ENCODE results near the gene NT5DC2.

Gene NT5DC2

DNA sequence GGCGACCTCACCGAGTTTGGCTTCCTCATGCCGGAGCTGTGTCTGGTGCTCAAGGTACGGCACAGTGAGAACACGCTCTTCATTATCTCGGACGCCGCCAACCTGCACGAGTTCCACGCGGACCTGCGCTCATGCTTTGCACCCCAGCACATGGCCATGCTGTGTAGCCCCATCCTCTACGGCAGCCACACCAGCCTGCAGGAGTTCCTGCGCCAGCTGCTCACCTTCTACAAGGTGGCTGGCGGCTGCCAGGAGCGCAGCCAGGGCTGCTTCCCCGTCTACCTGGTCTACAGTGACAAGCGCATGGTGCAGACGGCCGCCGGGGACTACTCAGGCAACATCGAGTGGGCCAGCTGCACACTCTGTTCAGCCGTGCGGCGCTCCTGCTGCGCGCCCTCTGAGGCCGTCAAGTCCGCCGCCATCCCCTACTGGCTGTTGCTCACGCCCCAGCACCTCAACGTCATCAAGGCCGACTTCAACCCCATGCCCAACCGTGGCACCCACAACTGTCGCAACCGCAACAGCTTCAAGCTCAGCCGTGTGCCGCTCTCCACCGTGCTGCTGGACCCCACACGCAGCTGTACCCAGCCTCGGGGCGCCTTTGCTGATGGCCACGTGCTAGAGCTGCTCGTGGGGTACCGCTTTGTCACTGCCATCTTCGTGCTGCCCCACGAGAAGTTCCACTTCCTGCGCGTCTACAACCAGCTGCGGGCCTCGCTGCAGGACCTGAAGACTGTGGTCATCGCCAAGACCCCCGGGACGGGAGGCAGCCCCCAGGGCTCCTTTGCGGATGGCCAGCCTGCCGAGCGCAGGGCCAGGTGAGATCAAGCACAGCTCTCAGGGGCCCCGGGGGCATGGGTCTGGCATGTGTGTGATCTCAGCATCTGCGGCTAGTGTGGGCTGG lies 45.6 kb downstream of the NT5DC2 start:
- DNase-seq, result no peak

- no peak for DNase-seq
Measured at GRCh38 chr3:52487050-52487787, 46.4 kb downstream of the NT5DC2 start.

GRCh38 chr3:52484680-52485461 lies 48.8 kb downstream of the NT5DC2 start:
- no peak for DNase-seq

GRCh38 chr3:52483577-52484381 lies 49.9 kb downstream of the NT5DC2 start:
- DNase-seq, result no peak

DNA sequence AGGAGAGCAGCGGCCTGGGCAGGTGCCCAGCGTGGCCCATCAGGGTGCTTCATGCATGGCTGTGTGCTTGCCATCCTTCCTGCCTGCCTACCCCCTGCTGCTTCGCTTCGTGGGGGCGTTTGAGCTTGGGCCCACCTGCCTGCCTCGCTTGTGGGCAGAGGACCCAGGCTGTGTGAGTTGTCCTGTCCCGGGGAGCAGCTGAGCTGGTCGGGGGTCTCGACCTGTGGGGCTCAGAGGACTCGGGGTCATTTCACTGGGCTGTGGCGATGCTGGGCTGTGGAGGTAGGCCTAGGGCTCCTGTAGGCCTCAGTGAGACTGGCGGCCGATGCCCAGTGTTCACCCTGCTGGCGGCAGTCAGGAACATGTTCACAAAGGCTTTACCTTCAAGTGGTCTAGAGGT lies 50.6 kb downstream of the NT5DC2 start:
- no peak for DNase-seq

DNA sequence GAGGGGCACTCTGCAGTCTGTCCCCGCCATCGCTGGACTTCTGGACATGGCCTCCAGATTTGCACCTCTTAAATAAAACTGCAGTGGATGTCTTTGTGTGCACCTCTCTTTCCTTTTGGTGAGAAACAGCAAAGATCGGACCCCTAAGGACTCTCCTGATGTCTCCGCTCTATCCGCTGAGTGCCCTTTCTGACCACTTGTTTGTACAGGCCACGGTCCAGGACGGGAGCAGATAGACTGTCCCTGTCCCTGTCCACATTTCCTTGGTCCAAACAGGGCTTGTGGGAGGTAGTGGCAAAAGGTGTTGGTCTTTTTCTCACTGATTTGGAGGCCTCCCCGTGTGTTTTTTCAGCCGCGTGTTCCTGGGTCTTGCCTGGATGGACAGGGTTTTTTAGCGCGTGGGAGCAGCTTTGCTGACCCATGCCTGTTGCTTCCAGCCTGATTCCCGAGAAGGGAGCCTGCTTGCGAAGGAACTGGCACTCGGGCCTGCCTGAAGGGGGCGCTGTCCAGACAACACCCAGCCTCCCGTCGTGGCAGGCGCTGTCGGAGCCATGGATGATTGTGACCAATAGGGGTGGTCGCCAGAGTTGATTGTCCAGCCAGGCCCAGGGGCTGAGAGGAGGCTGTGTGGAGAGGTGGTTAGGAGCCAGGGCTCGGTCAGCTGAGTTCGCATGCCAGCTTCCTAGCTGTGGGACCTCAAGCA lies 51.7 kb downstream of the NT5DC2 start:
- DNase-seq, result no peak

DNA sequence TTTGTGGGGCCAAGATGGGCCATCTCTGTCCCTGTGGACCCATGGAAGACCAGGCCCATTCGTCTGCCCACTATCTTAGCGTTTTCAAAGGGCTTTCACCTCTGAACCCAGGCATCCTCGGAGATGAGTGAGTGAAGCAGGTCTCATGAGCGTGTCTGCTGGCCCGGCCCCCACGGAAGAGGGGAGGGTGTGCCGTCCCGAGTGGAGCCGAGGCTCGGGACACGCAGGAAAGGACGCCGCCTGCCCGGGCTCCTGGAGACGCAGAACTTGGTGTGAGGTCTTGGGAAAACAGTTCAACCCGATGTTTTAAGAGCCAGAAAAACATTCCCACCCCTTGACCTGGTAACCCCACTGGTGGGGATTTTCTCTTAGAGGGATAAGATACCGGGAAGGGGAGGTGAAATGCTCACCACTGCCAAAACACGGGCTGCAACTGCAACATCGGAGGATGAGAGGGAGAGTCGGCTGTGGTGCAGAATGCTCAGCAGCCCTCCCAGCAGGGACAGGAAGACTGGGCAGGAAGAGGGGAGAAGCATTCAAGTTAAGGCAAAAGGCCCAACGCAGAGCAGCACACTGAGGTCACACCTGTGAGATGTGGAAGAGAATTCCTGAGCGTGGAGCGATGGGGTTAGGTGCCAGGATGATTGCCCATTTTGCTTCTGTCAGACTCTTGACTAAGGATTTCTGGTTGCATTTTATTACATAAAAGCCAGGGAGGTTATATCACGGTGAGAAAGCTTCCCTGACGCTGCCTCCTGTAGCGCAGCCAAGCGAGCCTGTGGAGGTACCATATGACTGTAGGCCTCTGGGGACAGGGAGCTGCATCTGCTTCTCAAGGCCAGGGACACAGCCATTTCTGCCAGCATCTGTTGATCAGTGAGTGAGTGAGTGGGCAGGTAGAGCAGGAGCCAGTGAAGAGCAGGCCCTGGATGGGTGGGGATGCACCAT lies 52.6 kb downstream of the NT5DC2 start:
- no peak for DNase-seq

- no peak for DNase-seq
Measured at GRCh38 chr3:52479877-52480575, 53.6 kb downstream of the NT5DC2 start.

GRCh38 chr3:52479037-52479876 lies 54.4 kb downstream of the NT5DC2 start:
- DNase-seq, result no peak

DNA sequence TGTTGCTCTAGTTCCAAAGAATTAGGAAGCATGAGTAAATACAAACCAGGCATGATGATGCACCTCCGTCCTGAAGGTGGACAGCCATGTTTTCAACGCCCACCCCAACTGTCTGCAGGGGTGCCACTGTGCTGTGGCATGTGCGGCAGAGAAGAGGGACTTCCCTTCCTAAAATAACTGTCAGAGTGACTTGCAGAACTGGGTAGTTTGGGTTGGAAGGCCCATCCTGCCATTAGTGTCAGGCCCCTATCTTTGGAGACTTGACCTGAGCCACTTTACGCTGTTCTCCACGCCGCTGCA lies 55.9 kb downstream of the NT5DC2 start:
- no peak for DNase-seq

DNA sequence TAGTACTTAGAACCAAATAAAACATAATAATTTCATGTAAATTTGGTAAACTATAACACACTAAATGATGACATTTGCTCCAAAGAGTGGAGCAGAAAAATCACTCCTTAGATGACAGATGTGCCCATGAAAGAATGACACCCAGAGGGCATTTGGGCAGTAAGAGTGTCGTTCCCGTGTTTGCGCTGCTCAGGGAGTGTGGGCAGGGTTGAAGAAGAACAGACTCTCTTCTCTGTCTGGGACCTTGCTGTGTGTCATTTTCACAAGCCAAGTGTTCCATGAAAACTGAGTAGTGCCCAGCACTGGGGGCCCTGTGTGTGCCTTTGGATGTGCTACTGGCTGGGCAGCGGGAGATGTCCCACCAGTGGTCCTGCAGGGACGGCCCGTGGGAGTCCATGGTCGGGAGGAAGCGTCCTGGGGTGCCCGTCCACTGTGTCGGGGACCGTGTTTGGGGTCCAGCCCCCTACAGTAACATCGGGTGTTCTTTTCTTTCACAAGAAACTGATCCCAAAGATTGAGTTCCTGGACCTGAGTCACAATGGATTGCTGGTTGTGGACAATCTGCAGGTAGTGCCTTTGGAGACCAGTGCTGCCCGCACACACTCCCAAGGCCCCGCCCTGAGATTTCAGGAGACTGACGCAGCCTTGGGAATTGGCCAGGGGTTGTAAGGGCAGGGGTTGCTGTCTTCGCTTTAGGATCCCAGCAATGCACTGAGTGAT lies 56.4 kb downstream of the NT5DC2 start:
- DNase-seq, result no peak

Measured in hematopoietic multipotent progenitor cell treated with erythropoietin and hydrocortisone succinate and interleukin-3 and kit ligand, for 6 days (in vitro differentiated cells).